Stimulated activated naive CD8-positive, alpha-beta T cell treated with anti-CD3 and anti-CD28 coated beads, Interleukin-15, amount 100 ng/mL, for 72 hours (primary cell): ENCODE results near the gene HLCS.

Experiments
- ATAC-seq: fragments of 150-1000 bp; cut with Tn5 transposase; 2 replicates; pipeline ENCODE4 v1.10.0; 2021; ENCODE audit warnings: mild to moderate bottlenecking, moderate library complexity
- DNase-seq, 2 donors: peaks; one replicate each; pipeline ENCODE4 v3.0.0; 2021 to 2022
- H3K27ac Mint-ChIP-seq, 2 donors: one replicate each; pipeline ENCODE4 v1.8.0; 2022; ENCODE audit warnings: mild to moderate bottlenecking in 2 of 2, mixed read lengths in 2 of 2, moderate library complexity in 2 of 2
- H3K27me3 Mint-ChIP-seq: one replicate; pipeline ENCODE4 v1.8.0; 2022; ENCODE audit warnings: mixed read lengths
- H3K4me1 Mint-ChIP-seq: one replicate; pipeline ENCODE4 v1.8.0; 2022; ENCODE audit warnings: mild to moderate bottlenecking, mixed read lengths
- H3K4me3 Mint-ChIP-seq, 2 donors: one replicate each; pipeline ENCODE4 v1.8.0; 2022; ENCODE audit warnings: mild to moderate bottlenecking in 2 of 2, mixed read lengths in 2 of 2, moderate library complexity in 1 of 2
- H3K9me3 Mint-ChIP-seq, 2 donors: one replicate each; pipeline ENCODE4 v1.8.0; 2022; ENCODE audit warnings: mixed read lengths in 2 of 2

HLCS gene

DNA sequence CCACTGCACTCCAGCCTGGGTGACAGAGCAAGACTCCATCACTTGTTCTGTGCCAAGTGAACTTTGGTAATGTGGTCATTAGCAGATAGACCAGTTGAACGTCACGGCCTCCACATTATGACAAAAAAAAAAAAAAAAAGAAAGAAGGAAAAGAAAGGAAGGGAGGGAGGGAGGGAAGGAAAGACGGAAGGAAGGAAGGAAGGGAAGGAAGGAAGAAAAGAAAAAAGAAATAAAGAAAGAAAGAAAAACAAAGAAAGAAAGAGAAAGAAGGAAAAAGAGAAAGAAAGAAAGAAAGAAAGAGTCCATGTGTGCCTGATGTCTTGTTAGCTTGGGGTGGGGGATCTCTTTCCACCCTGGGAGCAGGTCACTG, 222.3 kb downstream of the HLCS start:
- DNase-seq (no peak), ATAC-seq (no peak)
- H3K4me1 Mint-ChIP-seq: peaks cover 17% of the 10 kb centered on the region
- H3K27me3 Mint-ChIP-seq: peaks cover 70% of the 10 kb centered on the region
- no peaks in the 10 kb centered on the region for H3K9me3 Mint-ChIP-seq
- no peak overlapping the region for H3K4me3 Mint-ChIP-seq
- H3K27ac Mint-ChIP-seq: peak overlapping the region in 1 of 2 donors; percentile 16

DNA sequence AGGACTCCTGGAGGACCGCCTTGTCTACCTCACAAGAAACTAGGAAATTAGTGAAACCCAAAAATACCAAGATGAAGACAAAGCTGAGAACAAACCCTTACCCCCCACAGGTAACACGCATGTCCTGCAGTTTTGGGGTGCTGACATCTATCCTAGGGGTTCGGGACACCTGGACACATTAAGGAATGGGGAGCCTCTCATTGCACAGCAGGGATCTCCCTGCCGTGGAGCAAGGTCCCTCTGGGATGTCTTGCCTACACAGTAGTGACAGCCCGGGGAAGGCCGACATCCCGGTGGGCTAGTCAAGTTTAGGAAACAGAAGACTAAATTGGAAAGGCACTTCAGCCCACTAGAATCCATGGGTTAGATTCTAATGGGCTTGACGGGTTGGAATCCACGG, 223.0 kb downstream of the HLCS start:
- no peak for DNase-seq
- no peak overlapping the region for H3K4me3 Mint-ChIP-seq
- H3K27me3 Mint-ChIP-seq: peaks cover 70% of the 10 kb centered on the region
- H3K9me3 Mint-ChIP-seq: no peaks in the 10 kb centered on the region
- peaks cover 15% of the 10 kb centered on the region for H3K4me1 Mint-ChIP-seq
- ATAC-seq: no peak
- H3K27ac Mint-ChIP-seq: no peak overlapping the region

GRCh38 chr21:36743008-36743407, 223.5 kb downstream of the HLCS start:
- no peak overlapping the region for H3K4me3 Mint-ChIP-seq
- peaks cover 66% of the 10 kb centered on the region for H3K27me3 Mint-ChIP-seq
- peaks cover 11% of the 10 kb centered on the region for H3K4me1 Mint-ChIP-seq
- H3K9me3 Mint-ChIP-seq: no peaks in the 10 kb centered on the region
- no peak overlapping the region for H3K27ac Mint-ChIP-seq
- DNase-seq: no peak
- no peak for ATAC-seq

DNA sequence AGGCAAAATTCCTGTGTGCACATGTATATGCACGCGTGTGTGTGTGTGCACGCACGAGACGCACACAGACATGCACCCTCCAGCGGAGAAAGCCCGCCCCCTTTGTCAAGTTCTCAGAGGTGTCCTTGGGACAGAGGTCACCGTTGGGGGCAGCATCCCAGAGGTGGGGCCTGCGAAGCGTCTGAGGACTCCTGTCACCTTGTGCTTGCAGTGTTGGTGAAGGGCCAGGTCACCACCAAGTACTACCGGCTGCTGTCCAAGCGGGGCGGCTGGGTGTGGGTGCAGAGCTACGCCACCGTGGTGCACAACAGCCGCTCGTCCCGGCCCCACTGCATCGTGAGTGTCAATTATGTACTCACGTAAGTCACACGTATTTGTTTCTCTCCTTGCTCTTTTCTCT, 225.0 kb downstream of the HLCS start:
- H3K27ac Mint-ChIP-seq: no peak overlapping the region
- H3K4me3 Mint-ChIP-seq: no peak overlapping the region
- peaks cover 65% of the 10 kb centered on the region for H3K27me3 Mint-ChIP-seq
- H3K4me1 Mint-ChIP-seq: peaks cover 3% of the 10 kb centered on the region
- H3K9me3 Mint-ChIP-seq: no peaks in the 10 kb centered on the region
- ATAC-seq: no peak
- no peak for DNase-seq

- no peak for ATAC-seq
- no peak for DNase-seq
- peak overlapping the region in 1 of 2 donors; percentile 42 for H3K27ac Mint-ChIP-seq
- no peak overlapping the region for H3K4me3 Mint-ChIP-seq
- H3K27me3 Mint-ChIP-seq: peaks cover 48% of the 10 kb centered on the region
- H3K9me3 Mint-ChIP-seq: peaks cover 0 to 13% of the 10 kb centered on the region in 2 donors
- no peaks in the 10 kb centered on the region for H3K4me1 Mint-ChIP-seq
These were observed 227.9 kb downstream of the HLCS start for GRCh38 chr21:36738489-36739126.

DNA sequence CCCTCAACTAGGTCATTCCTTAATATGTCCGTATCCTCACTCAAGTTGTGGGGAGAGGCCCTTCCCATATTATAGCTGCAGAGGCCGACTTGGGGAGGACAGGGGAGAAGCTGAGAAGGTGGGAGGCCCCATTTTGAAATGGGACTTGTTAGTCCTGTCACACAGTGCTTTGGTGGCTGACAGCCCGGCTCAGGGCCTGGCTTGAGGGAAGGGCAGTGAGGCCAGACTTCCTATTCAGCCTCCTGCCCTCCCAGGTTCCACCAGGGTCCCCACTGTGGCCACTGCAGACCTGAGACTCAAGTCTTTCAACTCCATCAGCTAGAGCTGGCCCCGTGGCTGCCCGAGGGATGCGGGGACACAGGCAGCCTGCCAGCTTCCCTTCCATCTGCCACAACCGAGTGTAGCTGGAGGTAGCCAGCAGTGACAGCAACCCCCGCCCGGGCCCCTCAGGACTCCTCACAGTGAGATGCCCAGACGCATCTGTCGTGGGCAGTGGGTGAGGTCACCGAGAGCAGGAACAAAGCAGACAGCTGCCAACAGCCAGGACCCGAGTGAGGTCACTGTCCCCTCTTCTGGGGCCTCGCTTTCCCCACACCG, 230.6 kb downstream of the HLCS start:
- Mint-ChIP-seq H3K4me1 (no peaks in the 10 kb centered on the region), H3K4me3 (no peak overlapping the region), H3K27ac (peak overlapping the region in 1 of 2 donors; percentile 65), H3K27me3 (peaks cover 48% of the 10 kb centered on the region), H3K9me3 (peaks cover 0 to 13% of the 10 kb centered on the region in 2 donors)
- DNase-seq (no peak), ATAC-seq (no peak)

- Mint-ChIP-seq H3K4me1 (no peaks in the 10 kb centered on the region), H3K27ac (peak overlapping the region in 1 of 2 donors; percentile 65), H3K27me3 (peaks cover 50% of the 10 kb centered on the region), H3K9me3 (peaks cover 0 to 13% of the 10 kb centered on the region in 2 donors), H3K4me3 (no peak overlapping the region)
- DNase-seq (no peak), ATAC-seq (no peak)
These were observed 231.3 kb downstream of the HLCS start for GRCh38 chr21:36735201-36735515.

GRCh38 chr21:36734367-36735200, 231.9 kb downstream of the HLCS start:
- Mint-ChIP-seq H3K4me3 (no peak overlapping the region), H3K27ac (no peak overlapping the region), H3K27me3 (peaks cover 50% of the 10 kb centered on the region), H3K9me3 (peaks cover 0 to 13% of the 10 kb centered on the region in 2 donors), H3K4me1 (no peaks in the 10 kb centered on the region)
- no peak for ATAC-seq
- no peak for DNase-seq

DNA sequence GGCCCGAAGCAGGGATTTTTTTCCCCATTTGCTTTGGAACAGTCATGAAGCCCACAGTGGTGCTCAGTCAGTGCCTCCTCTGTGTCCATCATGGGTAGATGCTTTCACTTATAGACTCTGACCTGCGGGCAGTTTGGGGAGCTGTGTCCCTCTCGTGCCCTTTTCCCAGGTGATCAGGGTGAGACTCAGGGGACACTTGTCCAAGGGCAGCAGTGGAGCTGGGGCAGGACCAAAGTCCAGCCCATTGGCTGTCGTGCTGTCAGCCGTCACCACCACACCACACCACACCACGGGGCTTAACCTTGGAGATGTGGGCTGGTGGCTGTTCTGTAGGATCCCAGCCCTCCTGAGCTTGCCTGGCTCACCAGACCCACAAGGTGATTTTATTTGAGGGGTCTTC, 232.6 kb downstream of the HLCS start:
- Mint-ChIP-seq H3K4me1 (no peaks in the 10 kb centered on the region), H3K27ac (no peak overlapping the region), H3K4me3 (no peak overlapping the region), H3K9me3 (peaks cover 0 to 13% of the 10 kb centered on the region in 2 donors), H3K27me3 (peaks cover 47% of the 10 kb centered on the region)
- DNase-seq (no peak), ATAC-seq (no peak)

DNA sequence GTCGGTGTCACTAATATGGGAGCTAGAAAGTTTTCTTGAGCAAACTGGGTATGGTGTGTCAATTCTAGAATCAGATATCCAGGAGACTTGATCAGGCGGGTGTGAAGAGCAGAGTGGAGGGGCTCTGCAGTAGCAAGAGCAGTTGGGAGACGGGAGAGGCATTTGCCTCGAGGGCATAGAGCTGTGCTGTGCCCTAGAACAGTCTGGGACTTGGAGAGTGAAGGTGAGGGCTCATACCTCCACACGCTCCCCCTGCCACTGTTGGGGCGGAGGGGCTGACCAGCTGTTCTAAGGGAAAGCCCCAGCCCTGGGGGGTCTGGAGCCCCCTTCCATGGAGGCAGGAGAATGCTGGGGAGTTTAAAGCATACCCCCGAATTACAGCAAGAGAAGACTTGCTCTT, 233.7 kb downstream of the HLCS start:
- Mint-ChIP-seq H3K27ac (no peak overlapping the region), H3K27me3 (peaks cover 42% of the 10 kb centered on the region), H3K4me1 (no peaks in the 10 kb centered on the region), H3K9me3 (peaks cover 0 to 13% of the 10 kb centered on the region in 2 donors), H3K4me3 (no peak overlapping the region)
- no peak for DNase-seq
- no peak for ATAC-seq

- Mint-ChIP-seq H3K27ac (peak overlapping the region in 1 of 2 donors; percentile 83), H3K27me3 (peaks cover 40% of the 10 kb centered on the region), H3K4me1 (no peaks in the 10 kb centered on the region), H3K9me3 (peaks cover 0 to 13% of the 10 kb centered on the region in 2 donors), H3K4me3 (no peak overlapping the region)
- ATAC-seq (no peak), DNase-seq (no peak)
These were observed 234.3 kb downstream of the HLCS start for GRCh38 chr21:36732217-36732616.

DNA sequence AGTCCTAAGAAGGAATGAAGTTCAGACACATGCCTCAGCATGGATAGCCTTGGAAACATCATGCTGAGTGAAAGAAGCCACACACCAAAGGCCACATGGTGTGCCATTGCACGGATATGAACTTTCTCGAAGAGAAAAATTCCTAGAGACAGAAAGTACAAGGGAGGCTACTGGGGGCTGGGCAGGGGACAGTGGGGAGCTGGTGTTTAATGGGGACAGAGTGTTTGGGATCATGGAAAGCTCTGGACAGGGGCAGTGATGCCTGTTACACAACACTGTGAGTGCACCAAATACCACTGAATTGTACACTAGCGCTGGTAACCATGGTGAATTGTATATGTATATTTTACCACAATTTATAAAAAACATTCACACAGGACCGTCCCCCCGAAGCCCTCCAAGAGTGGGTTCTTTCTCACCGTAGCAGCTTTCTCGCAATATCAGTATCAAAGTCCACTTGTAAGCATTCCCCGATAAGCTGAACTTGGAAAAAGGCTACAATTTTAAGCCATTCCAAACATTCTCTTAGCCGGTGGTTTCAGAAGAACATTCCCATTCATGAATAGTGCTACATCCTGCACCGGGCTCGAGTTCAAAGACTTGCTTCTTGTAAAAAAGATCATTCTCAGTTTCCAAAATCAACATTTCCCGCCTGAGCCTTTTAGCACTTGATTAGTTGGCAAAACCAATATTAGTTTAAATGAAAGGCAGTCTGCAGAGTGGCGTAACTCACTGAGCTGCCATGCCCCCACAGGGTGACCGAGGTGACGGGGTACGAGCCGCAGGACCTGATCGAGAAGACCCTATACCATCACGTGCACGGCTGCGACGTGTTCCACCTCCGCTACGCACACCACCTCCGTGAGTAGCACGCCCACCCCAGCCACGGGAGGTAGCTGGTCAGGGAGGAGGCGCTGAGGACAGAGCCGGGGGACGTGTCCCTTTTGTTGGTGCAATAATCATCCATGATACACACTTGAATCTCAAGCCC, 235.9 kb downstream of the HLCS start:
- H3K9me3 Mint-ChIP-seq: peaks cover 0 to 12% of the 10 kb centered on the region in 2 donors
- H3K27ac Mint-ChIP-seq: no peak overlapping the region
- H3K4me1 Mint-ChIP-seq: no peaks in the 10 kb centered on the region
- no peak for DNase-seq
- no peak overlapping the region for H3K4me3 Mint-ChIP-seq
- peaks cover 27% of the 10 kb centered on the region for H3K27me3 Mint-ChIP-seq
- ATAC-seq: no peak

GRCh38 chr21:36729310-36729970, 237.0 kb downstream of the HLCS start:
- no peak for ATAC-seq
- Mint-ChIP-seq H3K9me3 (peaks cover 0 to under 1% of the 10 kb centered on the region in 2 donors), H3K27ac (no peak overlapping the region), H3K27me3 (peaks cover 21% of the 10 kb centered on the region), H3K4me1 (no peaks in the 10 kb centered on the region), H3K4me3 (no peak overlapping the region)
- DNase-seq: no peak

DNA sequence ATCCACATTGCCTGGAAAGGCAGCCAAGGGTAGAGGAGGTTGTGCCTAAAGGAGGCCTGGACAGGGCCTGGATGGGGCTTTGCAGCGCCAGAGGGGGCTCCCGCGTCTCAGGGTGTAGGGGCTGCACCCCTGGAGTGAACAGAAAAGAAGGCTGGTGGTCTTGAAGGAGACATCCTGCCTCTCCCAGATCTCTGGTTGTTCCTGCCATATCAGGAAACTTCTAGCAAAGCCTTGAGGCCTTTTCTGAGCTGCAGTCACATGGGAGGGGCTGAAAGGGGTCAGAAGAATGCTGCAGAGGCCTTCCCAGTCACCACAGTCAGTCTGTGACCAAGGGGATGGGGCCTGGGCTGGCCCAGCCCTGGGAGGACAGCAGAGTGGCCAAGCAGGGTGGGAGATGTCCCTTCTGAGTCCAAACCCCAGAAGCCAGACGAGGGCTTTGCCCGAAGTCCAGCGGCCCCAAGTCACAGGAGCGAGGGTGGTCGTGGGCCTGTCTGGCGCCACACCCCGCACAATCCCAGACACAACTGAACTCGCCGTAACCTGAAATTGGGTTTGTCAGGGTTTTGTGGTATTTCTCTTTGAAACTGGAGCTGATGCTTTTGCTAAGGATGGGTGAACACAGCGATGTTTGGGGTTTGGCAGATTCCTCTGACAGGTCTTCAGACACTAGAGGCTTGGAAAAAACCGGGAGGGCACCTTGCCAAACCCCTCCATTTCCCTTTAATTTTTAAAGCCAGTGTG, 237.9 kb downstream of the HLCS start:
- no peaks in the 10 kb centered on the region for H3K4me1 Mint-ChIP-seq
- H3K4me3 Mint-ChIP-seq: no peak overlapping the region
- no peaks in the 10 kb centered on the region for H3K9me3 Mint-ChIP-seq
- no peak for DNase-seq
- no peak overlapping the region for H3K27ac Mint-ChIP-seq
- no peak for ATAC-seq
- peaks cover 26% of the 10 kb centered on the region for H3K27me3 Mint-ChIP-seq
